Aorta (tissue), 5 donors: ENCODE measurements around the gene C6orf52. TPM values are rescaled to one million over a fixed set of nuclear protein-coding genes. Genes with fewer than 3 reads are reported as not detected.
A peak's percentile ranks its signal among the peaks of the same experiment; 100 is the strongest.

Experiments
- ATAC-seq: fragments of 200-7000 bp; cut with Tn5 transposase; one replicate; pipeline ENCODE4 v1.9.1; 2022; ENCODE audit warnings: moderate library complexity; ENCODE audit not compliant: low FRiP score
- DNase-seq, 2 donors: peaks; one replicate each; pipeline ENCODE4 v3.0.0-alpha.2; 2020
- H3K27ac ChIP-seq, 2 donors: one replicate each; pipeline ENCODE4 v1.5.1; 2013; ENCODE audit warnings: low read length in 2 of 2, mild to moderate bottlenecking in 2 of 2, moderate library complexity in 2 of 2, control low read depth in 1 of 2, inconsistent platforms in 1 of 2, low read depth in 1 of 2
- H3K27me3 ChIP-seq, 2 donors: one replicate each; pipeline ENCODE4 v1.6.1; 2013; ENCODE audit warnings: control low read depth in 1 of 2, low read length in 1 of 2, mild to moderate bottlenecking in 1 of 2, moderate library complexity in 1 of 2; ENCODE audit not compliant: insufficient read depth in 2 of 2, control insufficient read depth in 1 of 2
- H3K36me3 ChIP-seq, 2 donors: one replicate each; pipeline ENCODE4 v1.6.1; 2013; ENCODE audit warnings: control low read depth in 1 of 2, low read length in 1 of 2, mild to moderate bottlenecking in 1 of 2; ENCODE audit not compliant: insufficient read depth in 2 of 2, control insufficient read depth in 1 of 2
- H3K4me1 ChIP-seq, 2 donors: one replicate each; pipeline ENCODE4 v1.6.1; 2013; ENCODE audit warnings: low read length in 2 of 2, control low read depth in 1 of 2, mild to moderate bottlenecking in 1 of 2, moderate library complexity in 1 of 2; ENCODE audit not compliant: insufficient read depth in 2 of 2, control insufficient read depth in 1 of 2
- H3K4me3 ChIP-seq, 2 donors: one replicate each; pipeline ENCODE4 v1.5.1; 2013; ENCODE audit warnings: low read length in 2 of 2, control low read depth in 1 of 2, mild to moderate bottlenecking in 1 of 2
- H3K9me3 ChIP-seq: one replicate; pipeline ENCODE4 v1.6.1; 2013; ENCODE audit warnings: mild to moderate bottlenecking, low read length; ENCODE audit not compliant: control insufficient read depth
- WGBS, 2 donors: extraction: QIAGEN DNeasy Blood & Tissue Kit; methylation state at CpG; one replicate each; pipeline ENCODE4 v1.1.7; 2013; 5-methylcytosine and 5-hydroxymethylcytosine counted together
- intact Hi-C, 2 donors: fragments of 100-400 bp; cut with DNase I; formaldehyde crosslinking; loops; one replicate each; pipeline versions ENCODE4 v1.14.2 to v1.15.0; 2022
- polyA plus RNA-seq, 2 donors: library from polyadenylated mRNA; stranded (reverse); fragments of 200-250 nt; gene quantifications; one replicate each; pipeline ENCODE4 v1.2.3, GENCODE V29; 2013
- total RNA-seq, 2 donors: library from RNA; stranded (reverse); fragmentation: NEBNext Ultra II Directional; extraction: Animal tissue kit (Norgen Biotek cat#: 25700); gene quantifications; one replicate each; pipeline ENCODE4 v1.2.1, GENCODE V29; 2021
- donor health status: healthy with polysubstance abuse.
- donor health status: Bipolar disorder and iron deficiency.
- donor health status: DM: no; HTN: no; CAD: no.
- donor health status: DM: no; HTN: no; CAD: no.
- donor health status: DM: yes; HTN: yes; CAD: no.

The C6orf52 gene
- total and polyA plus RNA-seq, 4 donors = 0.66 to 2.4 TPM; not detected in 2

DNA sequence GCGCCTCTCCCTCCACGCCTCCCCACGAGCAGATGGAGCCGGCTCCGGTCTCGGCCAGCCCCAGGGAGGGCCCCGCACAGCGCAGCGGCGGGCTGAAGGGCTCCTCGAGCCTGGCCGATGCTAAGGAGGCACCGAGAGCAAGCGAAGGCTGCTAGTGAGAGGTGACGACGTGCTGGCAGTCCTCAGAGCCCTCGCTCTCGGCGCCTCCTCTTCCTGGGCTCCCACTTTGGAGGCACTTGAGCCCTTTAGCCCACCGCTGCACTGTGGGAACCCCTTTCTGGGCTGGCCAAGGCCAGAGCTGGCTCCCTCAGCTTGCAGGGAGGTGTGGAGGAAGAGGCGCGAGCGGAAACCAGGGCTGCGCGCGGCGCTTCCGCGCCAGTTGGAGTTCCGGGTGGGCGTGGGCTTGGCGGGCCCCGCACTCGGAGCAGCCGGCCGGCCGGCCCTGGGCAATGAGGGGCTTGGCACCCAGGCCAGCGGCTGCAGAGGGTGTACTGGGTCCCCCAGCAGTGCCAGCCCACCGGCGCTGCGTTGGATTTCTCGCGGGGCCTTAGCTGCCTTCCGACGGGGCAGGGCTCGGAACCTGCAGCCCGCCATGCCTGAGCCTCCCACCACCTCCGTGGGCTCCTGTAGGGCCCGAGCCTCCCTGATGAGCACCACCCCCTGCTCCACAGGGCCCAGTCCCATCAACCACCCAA, 26.0 kb upstream of the C6orf52 start:
- intact Hi-C loops = no loop called here
- H3K9me3 ChIP-seq = no peaks in the 10 kb centered on the region

DNA sequence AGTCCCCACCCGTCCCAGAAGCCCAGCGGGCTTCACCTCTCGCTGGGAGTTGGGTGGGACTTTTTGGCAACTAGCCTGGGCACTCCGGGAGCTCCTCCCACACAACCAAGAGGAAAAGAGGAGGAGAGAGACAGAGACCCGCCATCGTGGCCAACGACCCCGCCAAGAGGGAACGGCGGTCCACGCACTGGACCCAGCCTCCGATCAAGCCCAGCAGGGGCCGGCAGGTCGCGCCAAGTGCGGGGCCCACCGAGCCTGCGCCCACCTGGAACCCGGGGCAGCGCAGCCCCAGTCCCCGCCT, 25.5 kb upstream of the C6orf52 start:
- intact Hi-C loops = no loop called here
- WGBS, 2 donors = 29 to 40% methylated on average over 21 of the region's 21 CpGs
- Histone ChIP-seq H3K4me3 (peak overlapping the region in 1 of 2 donors; percentile 23), H3K27me3 (no peaks in the 10 kb centered on the region), H3K4me1 (peaks cover 3 to 5% of the 10 kb centered on the region in 2 donors), H3K9me3 (no peaks in the 10 kb centered on the region), H3K36me3 (no peaks in the 10 kb centered on the region), H3K27ac (peak overlapping the region in 1 of 2 donors; percentile 14)
- DNase-seq (peak in 1 of 2 donors; percentile 51), ATAC-seq (no peak)

More for the DNA sequence above, 26.0 kb upstream of the C6orf52 start:
- WGBS, 2 donors = 28 to 38% methylated on average over 45 to 49 of the region's 49 CpGs
- H3K4me1 ChIP-seq = peaks cover 3 to 5% of the 10 kb centered on the region in 2 donors
- H3K27ac ChIP-seq = peak overlapping the region in 1 of 2 donors; percentile 42
- ATAC-seq (peak; percentile 26), DNase-seq (peak; percentile 69 to 84)
- H3K36me3 ChIP-seq = no peaks in the 10 kb centered on the region
- peak overlapping the region in 1 of 2 donors; percentile 23 for H3K4me3 ChIP-seq
- no peaks in the 10 kb centered on the region for H3K27me3 ChIP-seq

GRCh38 chr6:10719296-10719963, 25.0 kb upstream of the C6orf52 start:
- H3K9me3 ChIP-seq = no peaks in the 10 kb centered on the region
- H3K4me3 ChIP-seq = no peak overlapping the region
- H3K4me1 ChIP-seq = peaks cover 1% of the 10 kb centered on the region in 2 donors
- H3K36me3 ChIP-seq = no peaks in the 10 kb centered on the region
- WGBS, 2 donors = 78 to 80% methylated on average over 8 of the region's 8 CpGs
- DNase-seq (no peak), ATAC-seq (no peak)
- intact Hi-C loops = no loop called here
- H3K27me3 ChIP-seq = no peaks in the 10 kb centered on the region
- H3K27ac ChIP-seq = no peak overlapping the region

DNA sequence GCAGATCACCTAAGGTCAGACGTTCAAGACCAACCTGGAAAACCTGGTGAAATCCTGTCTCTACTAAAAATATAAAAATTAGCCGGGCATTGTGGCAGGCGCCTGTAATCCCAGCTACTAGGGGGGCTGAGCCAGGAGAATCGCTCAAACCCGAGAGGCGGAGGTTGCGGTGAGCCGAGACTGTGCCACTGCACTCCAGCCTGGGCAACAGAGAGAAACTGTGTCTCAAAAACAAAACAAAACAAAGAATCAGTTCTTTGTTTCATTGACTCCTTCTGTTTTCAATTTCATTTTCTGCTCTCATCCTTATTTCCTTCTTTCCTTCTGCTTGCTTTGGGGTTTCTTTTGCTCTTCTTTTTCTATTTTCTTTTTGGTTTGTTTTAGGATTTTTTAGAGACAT, 19.5 kb upstream of the C6orf52 start:
- 84 to 85% methylated on average over 8 of the region's 8 CpGs for WGBS, 2 donors
- H3K27ac ChIP-seq = no peak overlapping the region
- H3K4me1 ChIP-seq = no peaks in the 10 kb centered on the region
- intact Hi-C loops = no loop called here
- ATAC-seq = no peak
- DNase-seq = no peak
- H3K27me3 ChIP-seq = no peaks in the 10 kb centered on the region
- no peaks in the 10 kb centered on the region for H3K9me3 ChIP-seq
- H3K4me3 ChIP-seq = no peak overlapping the region
- peaks cover 0 to 3% of the 10 kb centered on the region in 2 donors for H3K36me3 ChIP-seq

- Histone ChIP-seq H3K4me1 (no peaks in the 10 kb centered on the region), H3K27ac (no peak overlapping the region), H3K36me3 (peaks cover 0 to 2% of the 10 kb centered on the region in 2 donors), H3K27me3 (no peaks in the 10 kb centered on the region), H3K9me3 (no peaks in the 10 kb centered on the region), H3K4me3 (no peak overlapping the region)
- intact Hi-C loops = loop anchor here in 1 of 2 donors (10.0 kb wide), 1 partner anchor 182 kb away; no protein-coding TSS in a partner anchor
- no peak for ATAC-seq
- 96 to 97% methylated on average over 4 of the region's 4 CpGs for WGBS, 2 donors
- no peak for DNase-seq
These were observed 2.2 kb upstream of the C6orf52 start for GRCh38 chr6:10696655-10697054.

DNA sequence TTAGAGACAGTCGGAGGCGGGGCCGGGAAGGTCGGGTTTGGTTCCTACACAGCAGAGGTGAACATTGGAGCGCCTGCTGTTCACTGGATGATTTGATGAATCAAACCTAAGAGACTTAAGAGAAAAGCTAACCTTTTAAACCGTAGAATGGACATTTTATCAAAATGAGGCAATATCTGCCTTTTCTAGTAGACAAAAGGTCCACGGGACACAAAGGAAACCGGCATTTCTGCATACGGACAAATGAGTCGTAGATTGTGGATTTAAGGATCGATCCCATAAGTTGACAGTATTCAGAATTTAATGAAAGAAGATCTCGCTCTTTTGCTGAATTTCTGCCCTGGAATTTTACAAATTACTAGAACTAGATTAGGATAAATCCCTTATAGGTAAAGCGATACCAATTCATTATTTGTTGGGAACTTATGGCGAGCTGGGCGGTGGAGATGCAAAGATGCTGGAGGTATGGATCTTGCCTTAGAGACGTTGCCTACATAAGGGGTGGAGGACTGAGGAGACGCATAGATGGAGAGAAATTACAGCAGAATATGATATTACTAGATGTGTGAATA, 756 bp upstream of the C6orf52 start:
- no peaks in the 10 kb centered on the region for H3K4me1 ChIP-seq
- peak overlapping the region; percentile 51 to 77 for H3K4me3 ChIP-seq
- ATAC-seq = no peak
- H3K9me3 ChIP-seq = no peaks in the 10 kb centered on the region
- peak overlapping the region in 1 of 2 donors; percentile 86 for H3K27ac ChIP-seq
- peaks cover 0 to 2% of the 10 kb centered on the region in 2 donors for H3K36me3 ChIP-seq
- no peak for DNase-seq
- 1% methylated on average over 17 of the region's 17 CpGs for WGBS, 2 donors
- no peaks in the 10 kb centered on the region for H3K27me3 ChIP-seq
- intact Hi-C loops = loop anchor here (2.0 to 10.0 kb wide), 2 partner anchors 28 to 180 kb away; partner anchors contain the start of gene TMEM14C (in 1 of the 2)

GRCh38 chr6:10692965-10693538, 1.4 kb downstream of the C6orf52 start:
- WGBS, 2 donors = 95% methylated on average over 8 of the region's 8 CpGs
- H3K27me3 ChIP-seq = no peaks in the 10 kb centered on the region
- H3K9me3 ChIP-seq = no peaks in the 10 kb centered on the region
- ATAC-seq (no peak), DNase-seq (no peak)
- intact Hi-C loops = loop anchor here in 1 of 2 donors (10.0 kb wide), 1 partner anchor 178 kb away; no protein-coding TSS in a partner anchor
- H3K27ac ChIP-seq = no peak overlapping the region
- H3K4me3 ChIP-seq = no peak overlapping the region
- no peaks in the 10 kb centered on the region for H3K4me1 ChIP-seq
- no peaks in the 10 kb centered on the region for H3K36me3 ChIP-seq

- Histone ChIP-seq H3K27me3 (no peaks in the 10 kb centered on the region), H3K36me3 (no peaks in the 10 kb centered on the region), H3K4me1 (no peaks in the 10 kb centered on the region), H3K27ac (no peak overlapping the region), H3K9me3 (no peaks in the 10 kb centered on the region), H3K4me3 (no peak overlapping the region)
- ATAC-seq = no peak
- intact Hi-C loops = loop anchor here in 1 of 2 donors (10.0 kb wide), 1 partner anchor 176 kb away; no protein-coding TSS in a partner anchor
- DNase-seq = no peak
- 60 to 68% methylated on average over 15 of the region's 15 CpGs for WGBS, 2 donors
These were observed 3.6 kb downstream of the C6orf52 start for GRCh38 chr6:10690651-10691445.
